A172 (cell line): ENCODE measurements around the gene RNF186. TPM values are rescaled to one million over a fixed set of nuclear protein-coding genes. Genes with fewer than 3 reads are reported as not detected.

ENCODE experiments used
- total RNA-seq: library from RNA; depleted of rRNA; stranded (reverse); fragments of >200 nt; shearing (Covaris generic); gene quantifications from 2 replicates; pipeline ENCODE4 v1.2.3, GENCODE V29; 2014; rRNA removed

RNF186 gene
- total RNA-seq, 1 experiment from 2014 or later = not detected

Other genes with a start within 250 kb of the RNF186 start
- 10.9 and 11.7 TPM in 2 replicates for gene NBL1, start 171.0 kb downstream of the RNF186 start, total RNA-seq
- gene HTR6, start 150.4 kb downstream of the RNF186 start, total RNA-seq = not detected in 2 replicates
- 4.0 and 12.6 TPM in 2 replicates for gene TMCO4, start 15.4 kb downstream of the RNF186 start, total RNA-seq
- gene OTUD3, start 67.1 kb upstream of the RNF186 start, total RNA-seq = 2.4 and 3.1 TPM in 2 replicates
- gene PLA2G2E, start 108.3 kb upstream of the RNF186 start, total RNA-seq = not detected in 2 replicates
- gene PLA2G2A, start 164.3 kb upstream of the RNF186 start, total RNA-seq = not detected in 2 replicates